T-helper 2 cell (primary cell): ENCODE measurements around the gene ICAM1.
A peak's percentile ranks its signal among the peaks of the same experiment; 100 is the strongest.
"Not testable (repeated sequence)": the region's sequence is repeated elsewhere in the genome, so short reads cannot be mapped to it uniquely, and the experiment has no call there.

Experiments used
- DNase-seq, 5 experiments: peaks; one replicate each; pipeline versions ENCODE4 v3.0.0 to v3.0.0-alpha.2; 2012 to 2022
- total RNA-seq, 2 donors: gene quantifications; one replicate each; lab custom pipeline; 2026; lab: John Stamatoyannopoulos, UW

Gene ICAM1
- 13.1 to 29.9 reads per million in 2 donors for total RNA-seq

GRCh38 chr19:10270616-10271394 lies at the start of gene ICAM1:
Gene ICAM1, plus strand, starts transcription at chr19:10271120. Its CDS starts 40 bp downstream, at chr19:10271160.
- peak; percentile 45 to 89 (median 61) for DNase-seq

DNA sequence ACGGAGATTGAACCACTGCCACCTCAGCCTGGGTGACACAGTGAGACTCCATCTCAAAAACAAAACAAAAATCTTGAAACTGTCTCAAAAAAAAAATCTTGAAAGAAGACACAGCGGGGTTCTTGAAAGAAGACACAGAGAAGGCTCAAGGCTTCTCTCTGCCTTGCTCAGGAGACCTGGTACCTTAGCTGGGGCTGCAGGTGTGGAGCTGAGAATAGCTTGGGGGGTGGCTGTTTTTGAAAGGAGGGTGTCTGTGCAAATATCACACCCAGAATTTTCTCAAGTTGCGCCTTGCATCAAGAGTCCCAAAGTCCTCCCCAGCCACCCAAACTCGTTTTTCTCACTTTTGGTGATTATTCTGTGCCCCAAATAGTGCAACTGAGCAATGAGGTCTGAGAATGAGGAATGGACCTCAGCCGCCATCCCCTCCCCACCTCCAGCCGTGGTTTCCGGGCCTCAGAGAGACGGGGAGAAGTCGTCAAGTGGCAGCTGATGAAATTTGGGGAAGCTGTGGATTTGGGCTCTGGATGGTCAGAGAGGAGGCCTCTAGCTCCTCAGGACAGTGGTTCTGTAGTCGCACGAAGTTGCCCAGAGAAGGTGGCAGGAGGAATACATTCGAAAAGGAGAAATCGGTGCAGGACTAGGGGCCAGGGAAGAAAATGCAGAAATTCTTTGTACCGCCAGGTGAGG lies 48.6 kb upstream of the ICAM1 start:
- no peak for DNase-seq

- DNase-seq, result no peak
Observed at GRCh38 chr19:10223488-10224213, 47.3 kb upstream of the ICAM1 start.

GRCh38 chr19:10224337-10224736 lies 46.6 kb upstream of the ICAM1 start:
- no peak for DNase-seq

GRCh38 chr19:10226021-10226375 lies 44.9 kb upstream of the ICAM1 start:
- DNase-seq, result no peak

- no peak for DNase-seq
Observed at GRCh38 chr19:10226376-10227025, 44.4 kb upstream of the ICAM1 start.

- DNase-seq, result no peak
Observed at GRCh38 chr19:10227026-10227971, 43.6 kb upstream of the ICAM1 start.

GRCh38 chr19:10228393-10228792 lies 42.5 kb upstream of the ICAM1 start:
- DNase-seq, result no peak

DNA sequence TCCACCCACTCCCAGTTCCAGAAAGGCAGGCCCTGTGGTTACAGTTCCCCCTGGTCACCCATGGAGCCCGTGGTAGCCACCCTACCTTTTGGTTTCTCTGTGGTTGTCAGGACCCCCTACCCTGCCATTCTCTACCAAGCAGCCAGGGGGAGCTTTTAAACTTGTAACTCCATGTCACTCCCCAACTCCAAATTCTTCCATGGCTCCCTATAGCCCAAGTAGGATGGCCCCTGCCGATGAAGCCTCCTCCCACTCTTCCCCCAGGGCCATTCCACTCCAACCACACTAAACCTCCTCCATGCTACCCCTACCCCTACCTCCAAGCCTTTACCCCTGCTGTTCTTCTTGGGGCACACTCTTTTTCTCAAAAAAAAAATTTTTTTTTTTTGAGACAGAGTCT lies 42.0 kb upstream of the ICAM1 start:
- DNase-seq, result peak in 4 of 5 experiments; percentile 3 to 62 (median 30)

DNA sequence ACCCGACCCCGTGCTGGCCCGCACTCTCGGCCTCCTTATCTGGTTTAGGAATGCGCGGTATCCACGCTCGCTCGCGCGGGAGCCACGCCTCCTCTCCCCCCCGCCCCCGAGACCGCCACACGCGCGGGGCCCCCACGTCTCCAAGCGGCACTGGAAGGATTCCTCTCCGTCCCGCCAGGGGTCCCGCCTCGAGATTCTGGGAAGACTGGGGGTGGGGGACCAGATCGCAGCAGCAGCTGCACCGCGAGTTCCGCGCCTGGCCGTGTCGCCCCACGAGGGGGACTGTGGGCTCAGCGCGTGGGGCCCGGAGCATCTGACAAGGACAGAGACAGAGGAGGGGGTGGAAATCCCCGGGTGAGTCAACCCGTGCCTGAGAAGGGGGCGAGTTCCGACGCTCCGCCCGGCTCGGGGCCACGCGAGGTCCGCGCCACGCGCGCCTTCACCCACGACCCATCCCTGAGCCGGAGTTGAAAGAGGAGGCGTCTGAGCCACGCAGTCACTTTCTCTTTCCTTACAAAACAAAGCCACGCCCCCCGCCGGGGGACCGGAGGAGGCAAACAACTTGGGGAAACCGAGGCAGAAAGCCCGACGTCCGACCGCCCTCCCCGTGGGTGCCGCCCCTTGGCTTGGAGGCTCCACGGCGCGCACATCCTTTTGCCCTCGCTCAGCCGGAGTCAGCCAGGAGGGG lies 40.6 kb upstream of the ICAM1 start:
- peak; percentile 41 to 73 (median 55) for DNase-seq

DNA sequence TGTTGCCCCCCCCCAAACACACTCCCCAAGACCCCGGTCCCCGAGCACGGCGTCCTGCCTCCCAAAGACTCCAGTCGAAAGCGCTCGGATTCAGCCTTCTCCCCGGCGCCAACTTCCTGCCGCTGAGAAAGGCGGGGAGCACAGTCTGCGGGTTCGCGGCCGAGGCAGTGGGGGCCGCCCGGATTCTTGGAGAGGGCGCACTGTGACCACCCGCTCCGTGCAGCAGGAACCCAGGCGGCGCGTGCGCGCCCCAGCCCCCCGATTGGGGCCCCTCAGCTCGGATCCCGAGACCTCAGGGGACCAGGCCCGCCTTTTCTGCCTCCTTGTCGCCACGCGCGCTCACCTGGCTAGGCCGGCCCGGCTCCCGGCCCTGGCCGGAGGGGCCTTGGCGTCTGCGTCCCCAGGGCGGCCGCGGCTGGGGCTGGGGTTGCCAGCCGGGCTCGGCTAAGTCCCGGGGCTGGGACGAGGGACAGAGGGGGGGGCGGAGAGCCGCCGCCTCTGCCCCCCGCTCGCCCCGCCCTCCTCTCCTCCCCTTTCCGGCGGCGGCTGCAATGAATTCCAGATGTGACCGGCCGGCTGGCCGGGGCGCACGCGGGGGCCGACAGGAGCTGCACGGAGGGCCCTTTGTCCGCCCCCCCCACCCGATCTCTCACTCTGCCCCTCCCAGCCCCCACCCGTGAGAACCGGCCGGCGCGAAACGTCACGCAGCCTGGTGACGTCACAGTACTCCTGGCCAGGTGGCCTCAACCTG lies 39.9 kb upstream of the ICAM1 start, which contains the start of gene S1PR2:
Gene S1PR2 (minus strand): TSS at position 471 of the 751 bp plus-strand sequence. CDS start 6,426 bp downstream, outside the sequence.
- DNase-seq, result peak; percentile 54 to 71 (median 68)

DNA sequence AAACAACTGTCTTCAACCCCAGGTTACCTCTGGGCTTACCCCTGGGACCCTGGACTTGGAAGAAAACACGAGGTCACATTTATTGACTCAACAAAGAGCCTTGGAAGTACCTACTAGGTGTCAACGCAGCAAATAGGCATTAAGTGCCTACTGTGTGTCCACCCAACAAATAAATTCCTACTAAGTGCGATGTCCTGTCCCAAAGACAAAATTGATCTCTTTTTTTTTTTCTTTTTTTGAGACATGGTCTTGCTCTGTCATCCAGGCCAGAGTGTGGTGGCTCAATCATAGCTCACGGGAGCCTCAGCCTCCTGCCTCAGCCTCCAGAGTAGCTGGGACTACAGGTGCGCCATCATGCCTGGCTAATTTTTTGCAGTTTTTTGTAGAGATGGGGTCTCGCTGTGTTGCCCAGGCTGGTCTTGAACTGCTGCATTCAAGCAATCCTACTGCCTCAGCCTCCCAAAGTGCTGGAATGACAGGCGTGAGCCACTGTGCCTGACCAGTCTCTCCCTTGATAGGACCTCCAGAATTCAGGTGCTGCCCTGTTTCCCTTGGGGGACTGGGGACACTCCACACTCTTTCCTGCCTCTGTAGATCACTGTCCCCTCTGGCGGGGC lies 39.2 kb upstream of the ICAM1 start:
- DNase-seq, result no peak

DNA sequence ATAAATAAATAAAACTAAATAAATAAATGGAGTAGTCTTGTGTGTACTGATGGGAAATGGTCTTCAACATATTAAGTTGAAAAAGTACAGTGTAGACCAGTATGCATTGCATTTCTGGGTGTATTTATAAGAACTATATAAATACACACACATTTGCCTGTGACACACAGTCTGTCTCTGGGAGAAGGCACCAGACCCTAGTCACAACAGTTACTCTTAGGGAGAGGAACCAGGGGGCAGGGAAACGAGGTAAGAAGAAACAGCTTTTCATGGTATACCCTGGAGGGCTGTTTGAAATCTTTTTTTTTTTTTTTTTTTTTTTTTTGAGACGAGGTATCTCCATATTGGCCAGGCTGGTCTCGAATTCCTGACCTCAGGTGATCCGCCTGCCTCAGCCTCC lies 37.0 kb upstream of the ICAM1 start:
- no peak for DNase-seq

GRCh38 chr19:10235003-10235402 lies 35.9 kb upstream of the ICAM1 start:
- no peak for DNase-seq

- not testable (repeated sequence) for DNase-seq
Observed at GRCh38 chr19:10235409-10235808, 35.5 kb upstream of the ICAM1 start.

GRCh38 chr19:10237702-10238101 lies 33.2 kb upstream of the ICAM1 start:
- DNase-seq, result no peak

- DNase-seq, result peak in 1 of 5 experiments; percentile 37
Observed at GRCh38 chr19:10238172-10238783, 32.6 kb upstream of the ICAM1 start.

DNA sequence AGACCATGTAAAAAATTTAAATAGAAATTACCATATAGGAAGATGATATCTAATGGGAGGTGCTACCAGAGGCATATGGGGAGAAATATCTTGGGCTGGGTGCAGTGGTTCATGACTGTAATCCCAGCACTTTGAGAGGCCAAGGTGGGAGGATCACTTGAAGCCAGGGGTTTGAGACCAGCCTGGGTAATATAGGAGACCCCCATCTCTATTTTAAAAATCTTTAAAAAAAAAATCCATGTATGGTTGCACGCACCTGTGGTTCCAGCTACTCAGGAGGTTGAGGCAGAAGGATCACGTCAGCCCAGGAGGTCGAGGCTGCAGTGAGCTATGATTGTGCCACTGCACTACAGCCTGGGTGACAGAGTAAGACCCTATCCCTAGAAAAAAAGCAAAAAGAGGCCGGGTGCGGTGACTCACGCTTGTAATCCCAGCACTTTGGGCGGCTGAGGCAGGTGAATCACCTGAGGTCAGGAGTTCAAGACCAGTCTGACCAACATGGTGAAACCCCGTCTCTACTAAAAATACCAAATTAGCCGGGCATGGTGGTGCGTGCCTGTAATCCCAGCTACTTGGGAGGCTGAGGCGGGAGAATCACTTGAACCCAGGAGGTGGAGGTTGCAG lies 29.0 kb upstream of the ICAM1 start:
- DNase-seq, result not testable (repeated sequence)

GRCh38 chr19:10243606-10244005 lies 27.3 kb upstream of the ICAM1 start:
- no peak for DNase-seq
